Measurements from ENCODE around the gene ZNF664.

Gene ZNF664

DNA sequence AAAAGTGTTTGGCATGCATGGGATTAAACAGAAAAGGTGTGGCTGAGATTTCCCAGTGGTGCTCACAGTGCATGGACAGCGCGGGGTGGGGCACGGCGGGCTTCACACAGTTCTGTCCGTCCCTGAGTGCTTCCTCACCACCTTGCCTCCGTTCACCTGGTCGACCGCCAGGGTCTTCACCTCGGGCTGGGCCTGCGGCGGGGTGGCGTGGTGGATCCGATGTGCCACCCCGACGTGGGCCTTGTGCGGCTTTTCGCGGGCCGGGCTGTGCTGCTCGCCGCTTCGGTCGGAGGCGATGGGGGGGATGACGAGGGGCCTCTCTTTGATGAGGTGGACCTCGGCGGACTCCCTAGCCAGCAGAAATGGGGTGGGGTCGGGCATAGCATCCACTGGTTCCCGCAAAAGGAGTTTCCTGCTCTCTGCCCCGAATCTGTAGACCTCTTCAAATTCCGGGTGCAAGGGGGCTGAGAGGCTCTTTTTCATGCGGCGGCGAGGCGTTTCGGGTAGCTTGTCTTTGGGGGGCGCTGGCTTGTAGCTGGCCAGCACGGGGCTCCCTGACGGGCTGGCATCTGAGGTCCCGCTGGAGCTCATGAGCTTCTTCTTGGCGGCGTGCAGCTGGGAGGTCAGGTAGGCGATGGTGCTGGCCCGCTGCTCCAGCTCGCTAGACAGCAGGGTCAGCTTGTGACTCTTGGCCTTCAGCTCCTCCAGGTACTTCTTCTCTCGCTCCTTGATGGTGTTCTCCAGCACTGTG, 35.9 kb upstream of the ZNF664 start:
- no peak overlapping the region for H3K9ac ChIP-seq (ENCODE audit: low read length)
- no peaks in the 10 kb centered on the region for H3K4me1 ChIP-seq (ENCODE audit: control insufficient read depth, insufficient read depth, low read length)
- no peak overlapping the region for H3K4me3 ChIP-seq (ENCODE audit: low read length)
- no peak overlapping the region for H3K27ac ChIP-seq (ENCODE audit: low read depth, low read length)
- peaks cover 6% of the 10 kb centered on the region for H3K36me3 ChIP-seq (ENCODE audit: control insufficient read depth, insufficient read depth, low read length)
- no peaks in the 10 kb centered on the region for H3K27me3 ChIP-seq (ENCODE audit: control insufficient read depth, insufficient read depth, low read length)

DNA sequence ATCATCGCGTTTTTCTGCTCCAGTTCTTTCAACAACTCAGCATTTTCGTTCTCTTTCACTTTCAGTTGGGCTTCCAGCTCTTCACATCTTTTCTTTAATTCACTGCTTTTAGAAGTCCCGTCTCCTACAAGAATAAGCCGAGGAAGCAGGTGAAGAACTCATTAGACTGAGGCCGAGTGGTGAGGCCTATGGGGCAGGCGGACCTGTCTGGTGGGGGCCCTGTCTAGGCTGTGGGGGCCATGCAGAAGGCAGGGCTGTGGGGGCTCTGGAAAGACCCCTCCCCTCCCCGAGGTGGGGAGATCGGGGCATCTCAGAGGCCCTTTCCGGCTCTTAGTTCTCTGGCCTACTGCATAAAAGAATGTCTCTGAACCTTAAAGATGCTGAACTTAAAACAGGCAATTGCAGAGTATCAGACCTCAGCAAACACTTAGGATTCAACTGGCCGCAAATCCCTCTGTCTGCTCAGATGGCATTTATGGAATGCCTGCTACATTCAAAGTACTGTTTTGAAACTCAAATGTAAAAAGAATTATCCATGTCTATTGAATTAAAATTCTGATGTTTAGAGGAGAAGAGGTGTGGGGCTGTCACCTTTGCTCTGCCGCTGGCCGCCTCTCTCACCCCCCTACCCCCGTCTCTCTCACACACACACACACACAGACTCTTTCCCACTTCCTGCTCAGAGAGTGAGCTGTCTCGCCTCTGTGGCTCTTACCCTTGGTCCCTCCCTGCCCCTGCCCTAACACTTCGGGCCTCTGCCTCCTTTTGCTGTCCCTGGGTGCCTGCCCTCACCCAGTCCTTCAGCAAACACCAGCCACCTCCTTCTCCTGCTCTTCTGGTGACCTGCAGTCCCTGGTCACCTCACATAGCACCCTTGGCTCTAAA, 35.1 kb upstream of the ZNF664 start:
- no peak overlapping the region for H3K9ac ChIP-seq (ENCODE audit: low read length)
- peaks cover 12% of the 10 kb centered on the region for H3K36me3 ChIP-seq (ENCODE audit: control insufficient read depth, insufficient read depth, low read length)
- no peaks in the 10 kb centered on the region for H3K4me1 ChIP-seq (ENCODE audit: control insufficient read depth, insufficient read depth, low read length)
- H3K27me3 ChIP-seq (ENCODE audit: control insufficient read depth, insufficient read depth, low read length), result no peaks in the 10 kb centered on the region
- no peak overlapping the region for H3K4me3 ChIP-seq (ENCODE audit: low read length)
- H3K27ac ChIP-seq (ENCODE audit: low read depth, low read length), result no peak overlapping the region

DNA sequence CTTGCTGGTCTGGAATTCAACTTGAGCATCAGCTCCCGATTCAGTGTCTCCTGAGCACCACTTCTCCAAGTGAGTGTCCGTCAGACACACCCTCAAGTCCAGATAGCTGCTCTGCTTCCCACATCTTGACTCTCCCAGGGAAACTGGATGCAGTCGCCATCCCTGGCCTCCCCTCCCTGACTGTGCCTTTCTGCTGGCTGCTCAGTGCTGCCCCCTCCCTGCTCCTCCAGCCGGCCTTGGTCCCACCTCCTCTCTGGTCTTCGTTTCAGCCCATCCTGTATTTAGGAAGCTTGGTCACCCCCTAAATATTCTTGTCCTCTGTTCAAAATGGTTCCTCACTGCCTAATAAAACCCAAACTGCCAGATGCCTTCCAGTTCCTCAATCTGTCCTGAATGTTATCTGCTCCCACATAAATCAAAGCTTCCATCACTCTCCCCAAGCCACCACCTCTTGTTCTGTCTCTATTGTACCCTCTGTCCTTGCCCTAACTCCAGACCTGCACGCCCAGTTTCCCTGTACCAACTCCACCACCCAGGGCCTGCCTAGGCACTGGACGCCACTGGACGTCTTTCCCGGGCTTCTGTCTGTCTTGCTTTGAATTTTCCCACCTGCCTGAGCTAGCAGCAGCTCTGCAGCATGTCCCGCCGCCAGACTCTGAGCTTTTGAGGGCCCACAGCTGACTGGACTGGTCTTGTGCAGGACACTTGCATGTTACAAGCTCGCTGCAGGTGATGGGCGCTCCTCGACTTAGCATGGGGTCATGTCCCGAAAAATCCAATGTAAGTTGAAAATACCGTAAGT, 34.1 kb upstream of the ZNF664 start:
- no peak overlapping the region for H3K4me3 ChIP-seq (ENCODE audit: low read length)
- H3K27me3 ChIP-seq (ENCODE audit: control insufficient read depth, insufficient read depth, low read length), result no peaks in the 10 kb centered on the region
- H3K4me1 ChIP-seq (ENCODE audit: control insufficient read depth, insufficient read depth, low read length), result no peaks in the 10 kb centered on the region
- H3K36me3 ChIP-seq (ENCODE audit: control insufficient read depth, insufficient read depth, low read length), result peaks cover 16% of the 10 kb centered on the region
- no peak overlapping the region for H3K9ac ChIP-seq (ENCODE audit: low read length)
- H3K27ac ChIP-seq (ENCODE audit: low read depth, low read length), result no peak overlapping the region

DNA sequence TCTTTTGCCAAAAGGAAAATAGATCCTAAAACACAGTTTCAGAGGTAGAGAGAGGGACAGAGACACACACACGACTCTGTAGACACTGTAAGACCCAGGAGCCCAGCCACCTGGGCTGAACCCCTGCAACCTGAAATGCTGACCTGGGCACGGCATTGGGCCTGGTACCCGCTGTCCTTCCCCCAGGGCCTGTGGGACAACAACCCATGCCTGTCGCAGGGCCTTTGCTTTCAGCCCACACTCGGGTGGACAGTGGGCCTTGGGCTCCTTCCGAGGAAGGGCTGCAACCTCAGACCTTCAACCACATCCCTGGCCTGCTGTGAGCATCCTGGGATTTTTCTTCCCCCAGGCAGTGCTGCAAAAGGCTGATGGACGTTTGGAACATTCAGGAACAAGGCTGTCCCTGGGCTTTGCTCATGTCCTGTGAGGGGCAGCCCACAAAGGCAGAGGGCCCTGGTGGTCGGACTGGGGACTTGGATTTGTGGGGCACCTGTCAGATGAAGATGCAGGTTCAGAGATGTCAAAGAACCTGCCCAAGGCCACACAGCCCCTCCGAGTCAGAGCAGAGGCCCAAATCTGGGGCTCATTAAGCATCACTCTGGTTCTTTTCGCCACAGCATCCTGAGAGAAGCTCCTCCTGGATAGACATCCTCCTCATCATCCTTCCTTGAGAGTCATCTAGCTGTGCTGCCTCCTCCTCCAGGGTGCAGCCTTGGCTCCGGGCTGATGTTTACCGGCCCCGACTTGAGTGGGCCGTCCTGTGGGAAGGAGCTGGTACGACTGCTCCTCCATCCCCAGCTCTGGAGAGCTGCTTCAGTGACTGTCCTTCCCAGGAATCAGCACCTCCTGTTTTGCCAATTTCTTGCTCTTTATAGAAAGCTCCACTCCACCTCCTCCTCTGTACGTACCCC, 33.0 kb upstream of the ZNF664 start:
- Histone ChIP-seq H3K4me3 (ENCODE audit: low read length) (no peak overlapping the region), H3K4me1 (ENCODE audit: control insufficient read depth, insufficient read depth, low read length) (no peaks in the 10 kb centered on the region), H3K27ac (ENCODE audit: low read depth, low read length) (no peak overlapping the region), H3K9ac (ENCODE audit: low read length) (no peak overlapping the region), H3K27me3 (ENCODE audit: control insufficient read depth, insufficient read depth, low read length) (no peaks in the 10 kb centered on the region), H3K36me3 (ENCODE audit: control insufficient read depth, insufficient read depth, low read length) (peaks cover 18% of the 10 kb centered on the region)

DNA sequence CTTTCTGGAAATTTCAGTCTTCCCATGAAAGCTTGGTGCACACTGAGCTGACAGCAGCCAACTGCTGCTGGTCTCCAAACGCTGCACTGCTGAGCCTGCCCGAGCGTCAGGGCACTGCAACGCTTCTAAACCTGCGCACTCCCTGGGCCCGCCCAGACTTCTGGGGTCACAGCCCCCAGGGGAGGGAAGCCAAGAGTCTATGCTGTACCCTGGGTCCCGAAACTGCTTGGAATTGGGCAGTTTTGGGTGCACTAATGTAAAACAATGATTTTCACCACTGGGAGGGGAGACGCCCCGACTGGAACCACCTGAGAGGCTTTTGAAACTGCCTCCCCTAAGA, 32.4 kb upstream of the ZNF664 start:
- H3K27me3 ChIP-seq (ENCODE audit: control insufficient read depth, insufficient read depth, low read length), result no peaks in the 10 kb centered on the region
- H3K4me1 ChIP-seq (ENCODE audit: control insufficient read depth, insufficient read depth, low read length), result no peaks in the 10 kb centered on the region
- peaks cover 18% of the 10 kb centered on the region for H3K36me3 ChIP-seq (ENCODE audit: control insufficient read depth, insufficient read depth, low read length)
- H3K9ac ChIP-seq (ENCODE audit: low read length), result no peak overlapping the region
- no peak overlapping the region for H3K27ac ChIP-seq (ENCODE audit: low read depth, low read length)
- no peak overlapping the region for H3K4me3 ChIP-seq (ENCODE audit: low read length)

DNA sequence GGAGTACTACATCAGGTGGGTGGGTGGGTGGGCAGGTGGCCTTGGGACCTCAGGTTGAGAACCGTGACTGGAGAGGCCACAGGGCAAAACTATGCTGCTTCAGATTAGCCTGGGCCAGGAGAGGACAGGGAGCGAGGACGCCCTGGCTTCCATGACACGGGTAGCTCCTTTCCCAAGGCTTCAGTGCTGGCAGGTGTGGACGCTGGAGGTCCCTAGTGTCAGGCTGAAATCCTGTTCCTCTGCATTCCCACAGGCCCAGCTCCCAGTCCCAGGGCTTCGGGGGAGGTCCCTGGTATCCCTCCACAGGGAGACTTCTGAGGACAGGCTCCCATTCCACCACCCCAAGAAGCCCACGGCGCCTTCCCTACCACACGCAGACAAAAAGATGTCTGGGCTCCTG, 32.0 kb upstream of the ZNF664 start:
- no peaks in the 10 kb centered on the region for H3K4me1 ChIP-seq (ENCODE audit: control insufficient read depth, insufficient read depth, low read length)
- H3K27me3 ChIP-seq (ENCODE audit: control insufficient read depth, insufficient read depth, low read length), result no peaks in the 10 kb centered on the region
- no peak overlapping the region for H3K27ac ChIP-seq (ENCODE audit: low read depth, low read length)
- H3K9ac ChIP-seq (ENCODE audit: low read length), result no peak overlapping the region
- H3K36me3 ChIP-seq (ENCODE audit: control insufficient read depth, insufficient read depth, low read length), result peaks cover 18% of the 10 kb centered on the region
- H3K4me3 ChIP-seq (ENCODE audit: low read length), result no peak overlapping the region

DNA sequence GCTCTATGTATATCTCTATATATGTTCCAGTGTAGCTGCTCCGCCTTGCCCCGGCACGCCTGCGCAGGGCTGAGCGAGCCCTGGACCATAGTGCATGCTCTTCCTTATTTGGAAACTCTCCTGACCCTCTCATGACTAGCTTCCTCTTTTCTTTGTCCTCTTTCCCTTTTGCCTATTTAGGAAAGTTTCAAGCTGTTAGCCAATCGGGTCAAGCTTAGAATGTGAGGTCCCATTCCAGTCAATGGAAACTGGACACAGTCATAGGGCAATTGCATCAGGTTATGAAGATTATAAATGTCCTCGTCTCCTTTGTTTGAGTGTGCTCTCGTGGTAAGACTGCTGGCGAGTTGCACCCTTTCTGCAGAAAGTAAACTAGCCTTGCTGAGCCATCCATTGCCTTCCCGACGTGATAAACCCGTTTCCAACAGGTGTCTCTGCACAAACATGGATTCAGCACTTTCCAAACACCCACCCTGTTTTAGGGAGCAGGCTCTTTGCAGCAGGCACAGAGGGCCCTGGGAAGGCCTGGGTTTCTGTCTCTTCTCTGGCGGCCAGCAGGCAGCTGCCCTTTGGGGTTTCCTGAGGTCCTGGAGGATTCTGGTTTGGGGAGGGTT, 31.3 kb upstream of the ZNF664 start:
- Histone ChIP-seq H3K4me1 (ENCODE audit: control insufficient read depth, insufficient read depth, low read length) (no peaks in the 10 kb centered on the region), H3K27ac (ENCODE audit: low read depth, low read length) (no peak overlapping the region), H3K4me3 (ENCODE audit: low read length) (no peak overlapping the region), H3K36me3 (ENCODE audit: control insufficient read depth, insufficient read depth, low read length) (peaks cover 14% of the 10 kb centered on the region), H3K9ac (ENCODE audit: low read length) (no peak overlapping the region), H3K27me3 (ENCODE audit: control insufficient read depth, insufficient read depth, low read length) (no peaks in the 10 kb centered on the region)

DNA sequence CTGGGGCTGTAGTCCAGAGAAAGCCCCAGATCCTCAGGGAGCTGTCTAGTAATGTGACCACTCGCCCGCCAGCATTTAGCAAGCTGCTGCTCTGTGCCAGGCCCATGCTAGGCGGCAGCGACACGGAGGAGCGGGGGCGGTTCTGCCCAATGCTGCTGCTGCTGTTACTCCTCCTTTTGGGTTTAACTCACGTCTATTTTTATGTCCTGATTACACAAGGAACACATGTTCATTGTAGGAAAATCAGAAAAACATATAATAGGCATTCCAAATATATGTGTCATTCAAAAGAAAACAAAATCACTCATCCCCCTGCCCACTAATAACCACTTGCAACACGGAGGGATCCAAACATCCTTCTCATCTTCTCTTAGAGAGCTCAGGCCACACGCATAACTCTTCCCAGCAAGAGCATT, 30.8 kb upstream of the ZNF664 start:
- H3K27me3 ChIP-seq (ENCODE audit: control insufficient read depth, insufficient read depth, low read length), result no peaks in the 10 kb centered on the region
- no peak overlapping the region for H3K4me3 ChIP-seq (ENCODE audit: low read length)
- H3K36me3 ChIP-seq (ENCODE audit: control insufficient read depth, insufficient read depth, low read length), result peaks cover 12% of the 10 kb centered on the region
- no peak overlapping the region for H3K9ac ChIP-seq (ENCODE audit: low read length)
- no peaks in the 10 kb centered on the region for H3K4me1 ChIP-seq (ENCODE audit: control insufficient read depth, insufficient read depth, low read length)
- H3K27ac ChIP-seq (ENCODE audit: low read depth, low read length), result no peak overlapping the region

DNA sequence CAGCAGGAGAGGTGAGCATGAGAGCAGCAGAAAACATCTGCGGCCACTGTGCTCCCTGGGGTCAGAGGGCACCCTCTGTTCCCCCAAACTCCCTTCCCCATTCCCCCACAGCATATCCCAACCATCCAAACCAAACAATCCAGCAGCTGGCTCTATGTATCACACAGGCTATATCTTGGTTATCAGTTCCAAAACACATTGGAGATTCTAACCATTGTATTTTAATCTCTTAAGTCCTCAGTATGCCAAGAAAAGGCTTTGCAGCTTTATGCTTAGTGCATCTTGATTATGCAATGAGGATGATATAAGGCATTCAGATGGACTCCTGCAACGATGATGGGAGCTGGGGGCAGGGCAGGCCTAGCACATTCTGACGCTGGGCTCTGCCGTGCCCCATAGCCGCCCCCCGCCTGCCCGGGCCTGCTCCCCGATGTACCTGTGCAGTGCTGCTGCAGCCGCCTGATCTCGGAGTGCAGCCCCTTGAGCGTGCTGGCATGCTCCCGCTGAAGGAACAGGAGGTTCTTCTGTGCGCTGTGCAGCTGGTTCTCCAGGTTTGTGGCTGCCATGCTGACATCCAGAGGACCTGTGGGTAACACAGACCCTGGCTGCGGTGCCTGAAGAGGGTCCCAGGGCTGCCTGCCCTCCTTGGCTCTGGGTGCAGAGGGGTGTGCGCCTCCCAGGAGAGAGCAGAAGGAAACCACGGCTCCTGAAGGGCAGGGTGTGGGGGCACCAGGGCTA, 29.9 kb upstream of the ZNF664 start:
- Histone ChIP-seq H3K27ac (ENCODE audit: low read depth, low read length) (no peak overlapping the region), H3K36me3 (ENCODE audit: control insufficient read depth, insufficient read depth, low read length) (peaks cover 12% of the 10 kb centered on the region), H3K9ac (ENCODE audit: low read length) (no peak overlapping the region), H3K4me1 (ENCODE audit: control insufficient read depth, insufficient read depth, low read length) (no peaks in the 10 kb centered on the region), H3K27me3 (ENCODE audit: control insufficient read depth, insufficient read depth, low read length) (no peaks in the 10 kb centered on the region), H3K4me3 (ENCODE audit: low read length) (no peak overlapping the region)

DNA sequence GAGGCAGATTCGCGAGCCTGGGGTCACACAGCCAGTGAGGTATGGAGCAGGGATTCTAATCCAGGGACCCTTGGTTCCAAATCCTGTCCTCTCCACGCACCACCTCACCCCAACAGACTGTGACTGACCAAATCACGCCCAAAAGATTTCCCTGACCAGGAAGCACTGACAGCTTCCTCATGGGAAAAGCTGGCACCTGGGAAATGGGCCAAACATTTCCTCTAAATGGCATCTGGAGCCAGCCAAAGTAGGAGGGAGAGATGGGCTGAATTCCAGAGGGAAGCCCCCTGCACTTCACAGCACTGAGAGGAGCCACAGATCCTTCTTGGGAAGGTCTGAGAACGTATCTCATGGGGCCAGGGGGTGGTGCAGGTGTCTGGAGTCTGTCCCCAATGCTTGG, 29.2 kb upstream of the ZNF664 start:
- Histone ChIP-seq H3K27ac (ENCODE audit: low read depth, low read length) (no peak overlapping the region), H3K9ac (ENCODE audit: low read length) (no peak overlapping the region), H3K27me3 (ENCODE audit: control insufficient read depth, insufficient read depth, low read length) (no peaks in the 10 kb centered on the region), H3K4me3 (ENCODE audit: low read length) (no peak overlapping the region), H3K36me3 (ENCODE audit: control insufficient read depth, insufficient read depth, low read length) (peaks cover 12% of the 10 kb centered on the region), H3K4me1 (ENCODE audit: control insufficient read depth, insufficient read depth, low read length) (no peaks in the 10 kb centered on the region)

DNA sequence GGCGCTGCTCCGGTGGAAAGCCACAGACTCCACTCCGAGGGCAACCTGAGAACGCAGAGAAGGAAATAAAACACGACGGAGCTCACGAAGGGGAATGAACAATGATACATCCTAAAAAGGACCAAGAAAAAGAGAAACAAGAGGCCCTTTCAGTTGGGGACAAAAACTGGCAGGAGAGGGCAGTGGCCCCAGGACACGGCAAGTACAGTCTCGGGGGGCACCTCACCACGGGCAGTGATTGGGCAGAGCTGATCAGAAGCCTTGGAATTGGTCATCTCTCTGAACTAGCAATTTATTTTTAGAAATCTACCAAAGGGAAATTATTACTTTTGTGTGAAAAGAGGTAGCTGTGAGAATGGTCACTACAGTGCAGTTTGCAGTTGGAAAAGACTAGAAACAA, 28.3 kb upstream of the ZNF664 start:
- Histone ChIP-seq H3K36me3 (ENCODE audit: control insufficient read depth, insufficient read depth, low read length) (peaks cover 12% of the 10 kb centered on the region), H3K27ac (ENCODE audit: low read depth, low read length) (no peak overlapping the region), H3K4me3 (ENCODE audit: low read length) (no peak overlapping the region), H3K4me1 (ENCODE audit: control insufficient read depth, insufficient read depth, low read length) (no peaks in the 10 kb centered on the region), H3K9ac (ENCODE audit: low read length) (no peak overlapping the region), H3K27me3 (ENCODE audit: control insufficient read depth, insufficient read depth, low read length) (no peaks in the 10 kb centered on the region)
